Measurements from ENCODE around the gene ADGRF4.

DNA sequence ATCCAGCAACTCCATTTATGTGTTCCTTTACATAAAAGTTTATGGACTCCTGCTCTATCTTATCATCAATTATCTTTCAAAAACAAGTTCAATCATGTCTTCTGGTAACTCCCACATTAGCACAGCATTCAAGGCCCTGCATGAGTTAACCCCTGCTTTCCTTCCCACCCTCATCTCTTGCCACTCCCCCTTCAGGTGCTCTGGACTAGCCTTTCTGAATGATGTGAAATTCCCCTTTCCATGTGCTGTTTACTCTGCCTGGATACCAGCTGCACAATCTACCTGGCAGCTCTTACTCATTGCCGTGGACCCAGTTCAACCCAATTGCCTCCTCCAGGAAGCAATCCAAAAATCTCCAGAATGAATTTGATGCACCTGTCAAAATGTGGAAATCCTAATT lies 11.9 kb downstream of the ADGRF4 start:
- TF ChIP-seq, protein P1, sequence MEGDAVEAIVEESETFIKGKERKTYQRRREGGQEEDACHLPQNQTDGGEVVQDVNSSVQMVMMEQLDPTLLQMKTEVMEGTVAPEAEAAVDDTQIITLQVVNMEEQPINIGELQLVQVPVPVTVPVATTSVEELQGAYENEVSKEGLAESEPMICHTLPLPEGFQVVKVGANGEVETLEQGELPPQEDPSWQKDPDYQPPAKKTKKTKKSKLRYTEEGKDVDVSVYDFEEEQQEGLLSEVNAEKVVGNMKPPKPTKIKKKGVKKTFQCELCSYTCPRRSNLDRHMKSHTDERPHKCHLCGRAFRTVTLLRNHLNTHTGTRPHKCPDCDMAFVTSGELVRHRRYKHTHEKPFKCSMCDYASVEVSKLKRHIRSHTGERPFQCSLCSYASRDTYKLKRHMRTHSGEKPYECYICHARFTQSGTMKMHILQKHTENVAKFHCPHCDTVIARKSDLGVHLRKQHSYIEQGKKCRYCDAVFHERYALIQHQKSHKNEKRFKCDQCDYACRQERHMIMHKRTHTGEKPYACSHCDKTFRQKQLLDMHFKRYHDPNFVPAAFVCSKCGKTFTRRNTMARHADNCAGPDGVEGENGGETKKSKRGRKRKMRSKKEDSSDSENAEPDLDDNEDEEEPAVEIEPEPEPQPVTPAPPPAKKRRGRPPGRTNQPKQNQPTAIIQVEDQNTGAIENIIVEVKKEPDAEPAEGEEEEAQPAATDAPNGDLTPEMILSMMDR (IDR thresholded peaks at IDR 0.05) = no peak
- TF ChIP-seq POLR2AphosphoS5 (IDR thresholded peaks at IDR 0.05) (no peak), EP300 (IDR thresholded peaks at IDR 0.05) (no peak)
